ENCODE measurements around the gene IER3. TPM values are rescaled to one million over a fixed set of nuclear protein-coding genes. Genes with fewer than 3 reads are reported as not detected.
"Not testable (repeated sequence)": the region's sequence is repeated elsewhere in the genome, so short reads cannot be mapped to it uniquely, and the experiment has no call there.

Gene IER3
- total RNA-seq, 1 experiment from 2014 or later = 350 TPM

- peak; percentile 48 for DNase-seq (ENCODE audit: low read depth)
These were observed 24.3 kb upstream of the IER3 start for GRCh38 chr6:30768634-30769087.

- DNase-seq (ENCODE audit: low read depth) = no peak
These were observed 23.6 kb upstream of the IER3 start for GRCh38 chr6:30767944-30768301.

DNA sequence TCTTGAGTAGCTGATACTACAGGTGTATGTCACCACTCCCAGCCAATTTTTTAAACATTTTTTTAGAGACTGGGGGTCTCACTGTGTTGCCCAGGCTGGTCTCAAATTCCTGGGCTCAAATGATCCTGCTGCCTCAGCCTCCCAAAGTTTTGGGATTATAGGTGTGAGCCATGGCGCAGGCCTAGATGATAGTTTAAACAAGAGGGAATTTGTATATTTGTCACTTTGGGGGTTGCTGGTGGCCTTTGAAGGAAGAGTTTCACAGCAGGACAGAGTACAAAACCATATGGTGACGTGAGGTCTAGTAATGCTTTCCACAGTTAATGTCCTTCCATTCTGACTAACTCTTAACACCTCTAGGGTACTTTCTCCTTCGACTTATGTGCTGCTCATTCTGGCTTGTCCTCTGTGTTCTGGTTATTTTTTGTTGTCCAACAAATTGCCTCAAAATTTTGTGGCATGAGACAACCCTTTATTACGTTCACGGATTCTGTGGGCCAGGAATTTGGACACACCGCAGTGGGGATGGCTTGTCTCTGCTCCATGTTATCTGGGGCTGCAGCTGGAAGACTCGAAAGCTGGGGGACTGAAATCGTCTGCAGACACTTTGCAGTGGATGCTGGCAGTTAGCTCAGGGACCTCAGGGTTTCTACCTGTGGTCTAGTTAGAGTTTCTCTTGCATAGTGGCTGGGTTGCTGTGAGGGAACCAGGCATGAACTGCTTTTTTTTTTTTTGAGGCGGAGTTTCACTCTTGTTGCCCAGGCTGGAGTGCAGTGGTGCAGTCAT lies 23.0 kb upstream of the IER3 start:
- DNase-seq (ENCODE audit: low read depth) = no peak

DNA sequence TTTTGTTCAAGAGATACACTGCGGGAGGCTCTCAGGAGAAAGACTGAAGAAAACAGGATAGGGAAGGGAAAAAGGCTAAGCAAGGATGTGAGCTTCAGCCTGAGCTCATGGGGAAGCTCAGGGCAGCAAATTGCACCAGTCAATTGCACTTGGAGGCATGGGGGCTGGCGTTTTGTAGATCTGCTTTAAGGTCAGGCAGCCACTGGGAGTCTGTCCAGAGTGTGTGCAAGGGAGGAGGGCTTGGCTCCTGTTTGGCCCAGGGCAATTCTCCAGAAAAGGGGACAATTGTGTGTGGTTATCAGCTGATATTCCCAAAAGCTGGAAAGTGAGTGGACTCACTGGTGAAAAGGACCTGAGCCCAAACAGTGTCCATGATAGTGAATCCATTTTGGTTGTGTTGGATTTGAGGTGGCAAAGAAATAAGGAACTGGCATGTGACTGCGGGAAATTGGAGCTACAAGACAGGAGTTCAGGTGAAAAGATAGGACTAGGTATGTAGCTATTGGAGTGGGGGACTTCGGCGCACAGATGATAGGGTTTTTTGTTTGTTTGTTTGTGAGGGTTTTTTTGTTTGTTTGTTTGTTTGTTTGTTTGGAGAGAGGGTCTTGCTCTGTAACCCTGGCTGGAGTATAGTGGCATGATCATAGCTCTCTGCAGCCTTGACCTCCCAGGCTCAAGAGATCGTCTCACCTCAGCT lies 22.3 kb upstream of the IER3 start:
- DNase-seq (ENCODE audit: low read depth) = no peak

- DNase-seq (ENCODE audit: low read depth) = not testable (repeated sequence)
These were observed 21.1 kb upstream of the IER3 start for GRCh38 chr6:30765495-30765894.

- not testable (repeated sequence) for DNase-seq (ENCODE audit: low read depth)
These were observed 20.2 kb upstream of the IER3 start for GRCh38 chr6:30764490-30765043.

GRCh38 chr6:30763618-30764489 lies 19.5 kb upstream of the IER3 start:
- peak; percentile 93 for DNase-seq (ENCODE audit: low read depth)

DNA sequence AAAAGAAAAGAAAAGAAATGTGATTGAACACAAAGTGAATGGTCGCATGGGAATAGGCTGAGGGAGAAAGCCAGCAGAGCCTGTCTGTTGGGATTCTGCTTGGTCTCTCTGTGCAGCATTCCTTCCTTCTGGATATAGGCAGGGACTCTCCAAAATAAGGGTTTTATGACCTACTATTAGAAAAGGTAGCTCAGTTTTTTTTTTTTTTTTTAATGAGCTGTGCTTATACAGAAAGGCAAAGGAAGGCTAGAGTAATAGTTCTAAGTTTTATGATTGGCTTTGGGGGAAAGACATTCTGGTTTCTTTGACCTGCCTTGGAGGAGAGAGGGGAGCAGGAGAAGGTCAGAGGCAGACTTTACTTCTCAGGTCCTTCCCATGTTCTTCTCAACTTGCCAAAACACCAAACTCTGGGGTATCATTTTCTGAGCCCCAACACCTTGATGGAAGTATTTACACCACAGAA lies 18.8 kb upstream of the IER3 start:
- DNase-seq (ENCODE audit: low read depth) = no peak

DNA sequence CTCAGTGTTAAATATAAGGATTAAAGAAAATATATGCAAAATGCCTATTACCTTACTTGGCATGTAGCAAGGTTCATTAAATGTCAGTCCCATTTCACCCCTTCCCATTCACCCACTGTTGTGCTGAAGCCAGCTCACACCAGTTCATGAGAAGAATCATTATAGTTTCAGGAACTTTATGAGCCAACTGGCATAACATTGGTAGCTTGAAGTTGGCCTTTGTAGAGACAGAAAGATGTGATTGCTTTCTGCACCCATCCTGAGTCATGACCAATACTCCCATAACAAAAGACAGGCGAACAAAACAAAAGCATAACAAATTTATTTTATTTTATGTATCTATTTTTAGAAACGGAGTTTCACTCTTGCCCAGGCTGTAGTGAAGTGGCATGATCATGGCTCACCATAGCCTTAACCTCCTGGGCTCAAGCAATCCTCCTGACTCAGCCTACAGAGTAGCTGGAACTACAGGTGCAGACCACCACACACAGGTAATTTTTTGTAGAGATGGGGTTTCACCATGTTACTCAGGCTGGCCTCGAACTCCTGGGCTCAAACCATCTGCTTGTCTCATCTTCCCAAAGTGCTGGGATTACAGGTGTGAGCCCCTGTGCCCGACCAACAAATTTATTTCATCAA lies 17.6 kb upstream of the IER3 start:
- no peak for DNase-seq (ENCODE audit: low read depth)

DNA sequence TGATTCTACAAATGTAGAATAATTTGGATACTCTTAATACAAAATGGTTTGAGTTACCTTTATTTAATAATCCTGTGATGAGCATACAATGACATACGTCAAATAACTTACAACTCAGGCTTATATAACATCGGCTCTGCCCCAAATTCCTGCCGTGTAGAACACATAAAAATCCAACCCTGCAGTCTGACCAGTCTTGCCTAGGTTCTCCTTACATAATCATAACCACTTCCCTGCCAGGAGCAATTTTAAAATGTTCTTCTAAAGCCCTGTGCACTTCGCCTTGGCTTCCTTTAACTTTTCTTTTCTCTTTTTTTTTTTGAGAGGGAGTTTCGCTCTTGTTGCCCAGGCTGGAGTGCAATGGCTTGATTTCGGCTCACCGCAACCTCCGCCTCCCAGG lies 16.2 kb upstream of the IER3 start:
- DNase-seq (ENCODE audit: low read depth) = no peak

DNA sequence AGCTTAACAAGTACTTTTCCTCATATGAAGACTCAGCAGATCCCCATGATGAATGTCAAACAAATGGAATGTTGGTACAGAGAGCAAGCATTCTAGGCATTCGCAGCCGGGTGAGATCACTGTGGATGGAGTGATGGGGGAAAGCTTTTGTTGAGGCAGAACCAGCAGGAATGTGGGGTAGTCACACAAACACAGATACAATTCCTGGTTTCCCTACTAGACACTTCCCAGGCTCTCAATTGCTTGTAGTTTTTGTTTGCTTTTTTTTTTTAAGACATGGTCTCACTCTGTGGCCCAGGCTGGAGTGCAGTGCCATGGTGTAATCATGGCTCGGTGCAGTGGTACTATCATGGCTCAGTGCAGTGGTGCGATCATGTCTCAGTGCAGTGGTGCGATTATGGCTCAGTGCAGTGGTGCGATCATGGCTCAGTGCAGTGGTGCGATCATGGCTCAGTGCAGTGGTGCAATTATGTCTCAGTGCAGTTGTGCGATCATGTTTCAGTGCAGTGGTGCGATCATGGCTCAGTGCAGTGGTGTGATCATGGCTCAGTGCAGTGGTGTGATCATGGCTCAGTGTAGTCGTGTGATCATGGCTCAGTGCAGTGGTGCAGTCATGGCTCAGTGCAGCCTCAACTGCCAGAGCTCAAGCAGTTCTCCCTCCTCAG lies 15.4 kb upstream of the IER3 start:
- peak; percentile 97 for DNase-seq (ENCODE audit: low read depth)

DNA sequence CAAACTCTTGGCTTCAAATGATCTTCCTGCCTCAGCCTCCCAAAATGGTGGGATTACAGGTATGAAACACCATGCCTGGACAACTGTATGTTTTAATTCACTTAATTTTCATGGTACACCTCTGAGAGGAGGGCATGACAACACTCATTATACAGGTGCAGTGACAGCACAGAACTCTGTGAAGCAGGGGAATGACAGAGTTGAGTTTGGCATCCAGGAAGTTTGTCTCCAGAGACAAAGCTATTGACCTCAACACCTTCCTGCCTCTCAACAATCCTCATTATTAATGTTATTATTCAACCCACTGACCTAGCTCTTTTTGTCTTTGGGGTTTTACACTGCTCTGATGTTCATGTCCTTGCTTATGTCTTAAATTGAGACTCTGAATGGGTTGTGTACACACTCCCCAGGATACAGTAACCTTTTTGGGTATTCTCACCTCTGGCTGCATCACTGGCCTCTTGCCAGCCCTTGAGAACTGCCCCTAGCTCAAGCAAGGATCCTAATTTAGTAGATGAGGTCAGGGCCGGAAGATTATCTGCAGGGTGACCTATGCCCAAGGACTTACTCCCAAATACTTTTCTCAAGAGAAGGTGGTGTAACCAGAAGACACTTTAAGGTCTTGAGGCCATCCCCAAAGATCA lies 13.0 kb upstream of the IER3 start:
- no peak for DNase-seq (ENCODE audit: low read depth)

GRCh38 chr6:30756405-30757003 lies 12.2 kb upstream of the IER3 start:
- not testable (repeated sequence) for DNase-seq (ENCODE audit: low read depth)

GRCh38 chr6:30754631-30755030 lies 10.3 kb upstream of the IER3 start:
- no peak for DNase-seq (ENCODE audit: low read depth)

DNA sequence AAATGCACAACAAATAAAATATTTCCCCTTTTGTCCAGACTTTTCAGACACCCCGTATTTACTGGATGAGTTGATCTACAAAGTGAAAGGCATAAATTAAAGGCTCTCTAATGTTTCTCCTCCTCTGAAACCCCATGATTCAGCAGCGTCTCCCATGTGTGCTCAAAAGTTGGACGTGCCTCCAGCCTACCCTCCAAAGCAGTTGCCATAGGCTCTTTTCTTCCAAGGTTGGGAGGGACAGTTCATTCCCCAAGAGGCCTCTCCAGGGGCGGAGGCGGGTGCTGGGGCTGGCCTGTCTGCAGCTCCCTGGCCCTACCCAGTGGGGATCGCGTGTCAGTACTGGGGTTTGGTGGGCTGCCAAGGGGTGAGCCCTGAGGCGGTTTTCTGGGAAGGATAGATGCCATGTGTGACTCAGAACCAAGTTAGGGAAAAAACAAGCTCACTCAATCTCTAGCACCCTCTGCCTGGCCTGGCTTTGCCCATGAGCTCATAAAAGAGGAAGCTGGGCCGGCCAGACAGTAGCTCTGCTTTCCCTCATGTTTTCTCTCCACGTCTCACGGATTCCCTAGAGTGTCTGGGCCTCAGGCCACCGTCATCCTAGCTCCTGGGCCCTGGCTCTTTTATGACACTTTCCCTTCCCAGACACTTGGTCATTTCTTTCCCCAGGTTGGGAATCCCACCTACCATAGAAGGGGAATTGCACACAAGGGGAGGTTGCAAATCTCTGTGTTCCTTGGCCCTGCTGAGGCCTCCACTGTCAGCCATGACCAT lies 8.0 kb upstream of the IER3 start:
- DNase-seq (ENCODE audit: low read depth) = peak; percentile 100

DNA sequence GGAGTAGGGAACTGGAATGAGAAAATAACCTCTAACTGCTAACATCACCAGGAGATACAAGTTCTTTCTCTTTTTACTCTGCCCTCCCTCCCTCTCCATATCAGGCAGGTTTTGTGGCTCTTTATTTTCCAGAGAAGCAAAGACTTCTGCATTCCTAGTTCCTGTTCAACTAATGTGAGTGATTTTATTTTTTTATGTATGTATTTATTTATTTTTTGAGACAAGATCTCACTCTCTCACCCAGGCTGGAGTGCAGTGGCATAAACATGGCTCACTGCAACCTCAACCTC lies 6.0 kb upstream of the IER3 start:
- no peak for DNase-seq (ENCODE audit: low read depth)

- peak; percentile 76 for DNase-seq (ENCODE audit: low read depth)
These were observed 5.4 kb upstream of the IER3 start for GRCh38 chr6:30749554-30750378.

- peak; percentile 94 for DNase-seq (ENCODE audit: low read depth)
These were observed 4.6 kb upstream of the IER3 start for GRCh38 chr6:30748851-30749540.
